Kidney epithelial cell (primary cell): ENCODE results near the gene TRIP13. TPM values are rescaled to one million over a fixed set of nuclear protein-coding genes. Genes with fewer than 3 reads are reported as not detected.

ENCODE experiments used
- DNase-seq: peaks from one replicate; pipeline ENCODE4 v3.0.0-alpha.2; 2010; ENCODE audit warnings: low read depth
- H3K27me3 ChIP-seq: 2 replicates; pipeline ENCODE4 v1.6.0; 2011; ENCODE audit warnings: low read length; ENCODE audit not compliant: control insufficient read depth, insufficient read depth
- H3K36me3 ChIP-seq: 2 replicates; pipeline ENCODE4 v1.5.1; 2011; ENCODE audit warnings: low read length; ENCODE audit not compliant: control insufficient read depth, insufficient read depth
- H3K4me3 ChIP-seq: 2 replicates; pipeline ENCODE4 v1.5.1; 2011; ENCODE audit warnings: low read depth, mild to moderate bottlenecking, control low read depth, low read length
- CTCF ChIP-seq: IDR thresholded peaks from 2 replicates; pipeline ENCODE4 v1.5.1; 2011; ENCODE audit warnings: mild to moderate bottlenecking, moderate library complexity, low read length, control low read depth, inconsistent platforms; ENCODE audit not compliant: insufficient read depth, poor library complexity, severe bottlenecking
- total RNA-seq: library from RNA; depleted of rRNA; stranded (reverse); fragments of >200 nt; gene quantifications from 2 replicates; pipeline ENCODE4 v1.2.3, GENCODE V29; 2015

TRIP13 gene
- total RNA-seq, 1 donor from 2014 or later, result 7.4 TPM

DNA sequence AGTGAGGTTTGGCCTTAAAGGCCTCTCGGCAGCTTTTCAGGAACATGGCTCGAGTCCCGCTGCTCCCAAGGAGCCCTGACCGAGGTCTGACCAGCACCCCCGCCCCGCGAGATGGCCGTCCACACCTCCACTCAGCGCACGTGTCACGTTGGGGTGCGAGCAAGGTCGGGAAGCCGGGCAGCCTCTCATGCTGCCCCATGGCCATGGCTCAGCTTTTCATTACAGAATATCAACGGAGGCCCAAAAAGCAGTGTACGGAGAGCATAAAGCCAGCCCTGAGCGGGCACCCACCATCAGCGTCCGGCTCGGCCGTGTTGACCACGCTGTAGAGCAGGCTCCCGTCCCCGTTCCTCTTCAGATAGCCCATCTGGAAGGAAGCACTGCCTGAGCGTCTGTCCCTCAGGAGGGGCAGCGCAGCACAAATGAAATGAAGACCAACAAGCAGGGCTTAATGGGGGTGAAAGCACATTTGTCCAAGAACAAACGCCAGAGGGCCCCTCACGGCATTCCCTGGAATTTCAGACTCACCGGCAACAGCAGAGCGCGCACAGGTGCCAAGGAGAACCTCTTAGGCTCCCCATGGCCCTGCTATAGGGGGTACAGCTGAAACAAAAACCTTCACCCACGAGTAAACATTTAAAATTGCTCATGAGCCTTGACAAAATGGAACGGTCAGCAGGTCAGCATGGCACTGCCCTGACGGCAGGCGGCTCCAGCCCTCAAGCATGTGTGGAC, 11.7 kb upstream of the TRIP13 start:
- H3K36me3 ChIP-seq, result peaks cover 4% of the 10 kb centered on the region
- H3K4me3 ChIP-seq, result no peak overlapping the region
- no peak for TF ChIP-seq CTCF
- no peak for DNase-seq
- no peaks in the 10 kb centered on the region for H3K27me3 ChIP-seq

- Histone ChIP-seq H3K27me3 (no peaks in the 10 kb centered on the region), H3K4me3 (no peak overlapping the region), H3K36me3 (peaks cover 4% of the 10 kb centered on the region)
- DNase-seq, result no peak
- no peak for TF ChIP-seq CTCF
Observed at GRCh38 chr5:881551-881935, 11.1 kb upstream of the TRIP13 start.

DNA sequence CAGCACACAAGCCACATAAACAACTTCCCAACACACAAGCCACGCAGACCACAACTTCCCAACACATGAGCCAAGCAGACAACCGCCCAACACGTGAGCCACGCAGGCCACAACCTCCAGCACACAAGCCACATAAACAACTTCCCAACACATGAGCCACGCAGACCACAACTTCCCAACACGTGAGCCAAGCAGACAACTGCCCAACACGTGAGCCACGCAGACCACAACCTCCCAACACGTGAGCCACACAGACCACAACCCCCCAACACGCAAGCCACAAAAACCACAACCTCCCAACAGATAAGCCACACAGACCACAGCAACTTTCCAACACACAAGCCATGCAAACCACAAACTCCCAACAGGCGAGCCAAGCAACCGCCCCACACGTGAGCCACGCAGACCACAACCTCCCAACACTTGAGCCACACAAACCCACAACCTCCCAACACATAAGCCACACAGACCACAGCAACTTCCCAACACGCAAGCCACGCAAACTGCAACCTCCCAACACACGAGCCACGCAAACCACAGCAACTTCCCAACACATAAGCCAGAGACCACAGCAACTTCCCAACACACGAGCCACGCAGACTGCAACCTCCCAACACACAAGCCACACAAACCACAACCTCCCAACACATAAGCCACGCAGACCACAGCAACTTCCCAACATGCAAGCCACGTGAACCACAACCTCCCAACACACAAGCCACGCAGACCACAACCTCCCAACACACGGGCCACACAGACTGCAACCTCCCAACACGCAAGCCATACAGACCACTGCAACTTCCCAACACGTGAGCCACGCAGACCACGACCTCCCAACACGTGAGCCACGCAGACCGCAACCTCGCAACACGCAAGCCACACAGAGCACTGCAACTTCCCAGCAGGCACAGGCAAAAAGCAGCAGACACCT, 10.2 kb upstream of the TRIP13 start:
- Histone ChIP-seq H3K27me3 (no peaks in the 10 kb centered on the region), H3K4me3 (no peak overlapping the region), H3K36me3 (peaks cover 2% of the 10 kb centered on the region)
- TF ChIP-seq CTCF, result no peak
- DNase-seq, result no peak

DNA sequence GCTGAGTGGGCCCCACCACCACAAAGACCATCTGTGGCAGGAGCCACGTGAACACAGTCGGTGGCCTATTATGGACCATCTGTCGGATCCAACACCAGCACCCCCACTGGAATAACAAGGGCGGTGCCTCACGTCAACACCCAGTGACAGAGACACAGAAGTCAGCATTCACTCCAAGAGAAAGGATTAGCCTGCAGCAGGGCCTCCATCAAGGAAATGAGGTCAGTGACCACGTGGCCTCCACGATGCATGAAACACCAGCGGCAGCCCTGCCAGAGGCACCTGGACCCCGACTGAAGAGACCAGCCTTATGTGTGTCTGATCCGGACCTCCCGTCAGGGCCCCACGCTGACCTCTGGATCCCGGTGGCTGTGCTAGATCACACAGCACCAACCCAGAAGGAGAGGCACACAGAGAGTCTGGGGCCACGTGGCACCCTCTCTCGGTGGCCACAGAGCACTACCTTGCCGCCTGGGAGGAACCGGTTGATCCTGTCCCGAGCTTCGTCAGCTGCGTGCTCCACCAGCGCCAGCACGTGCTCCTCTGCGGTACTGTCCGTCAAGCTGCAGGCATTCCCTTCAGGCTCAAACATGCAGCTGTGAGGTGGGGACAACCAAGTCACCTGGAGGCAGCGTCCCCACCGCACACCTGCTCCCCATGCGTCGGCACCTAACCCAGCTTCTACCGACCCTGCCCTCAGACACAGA, 9.1 kb upstream of the TRIP13 start:
- H3K4me3 ChIP-seq, result no peak overlapping the region
- no peak for TF ChIP-seq CTCF

GRCh38 chr5:884345-885126, 8.1 kb upstream of the TRIP13 start:
- DNase-seq, result no peak
- peaks cover 2% of the 10 kb centered on the region for H3K36me3 ChIP-seq
- no peak for TF ChIP-seq CTCF

More for the DNA sequence above, 9.1 kb upstream of the TRIP13 start:
- no peak for DNase-seq
- H3K27me3 ChIP-seq, result no peaks in the 10 kb centered on the region
- H3K36me3 ChIP-seq, result peaks cover 2% of the 10 kb centered on the region

More at GRCh38 chr5:884345-885126, 8.1 kb upstream of the TRIP13 start:
- H3K27me3 ChIP-seq, result no peaks in the 10 kb centered on the region
- H3K4me3 ChIP-seq, result no peak overlapping the region
